HG03457 (cell line): ENCODE results near the gene NSMCE3.

ENCODE experiments used
- ATAC-seq: cut with Tn5 transposase; IDR thresholded peaks from one replicate; pipeline ENCODE4 v1.9.1; 2021; ENCODE audit warnings: moderate number of reproducible peaks; ENCODE audit not compliant: unreplicated experiment

Gene NSMCE3

DNA sequence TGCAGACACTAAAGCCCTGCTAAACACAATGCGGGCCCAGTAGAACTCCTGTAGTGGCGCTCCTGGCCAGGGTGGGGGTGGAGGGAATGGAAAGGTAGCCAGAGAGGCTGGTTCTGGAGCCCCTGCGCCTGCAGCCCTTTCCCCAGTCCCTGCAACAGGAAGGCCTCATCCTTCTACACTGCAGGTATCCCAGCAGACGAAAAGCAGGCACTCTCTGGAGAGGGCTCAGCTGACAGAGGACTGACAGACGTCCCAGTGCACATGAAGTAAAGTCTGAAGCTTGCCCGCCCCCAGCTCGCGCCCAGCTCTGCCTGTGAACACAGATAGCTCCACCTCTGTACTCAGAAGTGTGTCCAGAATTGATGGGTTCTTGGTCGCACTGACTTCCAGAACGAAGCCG lies 46.0 kb downstream of the NSMCE3 start:
- ATAC-seq = no peak

DNA sequence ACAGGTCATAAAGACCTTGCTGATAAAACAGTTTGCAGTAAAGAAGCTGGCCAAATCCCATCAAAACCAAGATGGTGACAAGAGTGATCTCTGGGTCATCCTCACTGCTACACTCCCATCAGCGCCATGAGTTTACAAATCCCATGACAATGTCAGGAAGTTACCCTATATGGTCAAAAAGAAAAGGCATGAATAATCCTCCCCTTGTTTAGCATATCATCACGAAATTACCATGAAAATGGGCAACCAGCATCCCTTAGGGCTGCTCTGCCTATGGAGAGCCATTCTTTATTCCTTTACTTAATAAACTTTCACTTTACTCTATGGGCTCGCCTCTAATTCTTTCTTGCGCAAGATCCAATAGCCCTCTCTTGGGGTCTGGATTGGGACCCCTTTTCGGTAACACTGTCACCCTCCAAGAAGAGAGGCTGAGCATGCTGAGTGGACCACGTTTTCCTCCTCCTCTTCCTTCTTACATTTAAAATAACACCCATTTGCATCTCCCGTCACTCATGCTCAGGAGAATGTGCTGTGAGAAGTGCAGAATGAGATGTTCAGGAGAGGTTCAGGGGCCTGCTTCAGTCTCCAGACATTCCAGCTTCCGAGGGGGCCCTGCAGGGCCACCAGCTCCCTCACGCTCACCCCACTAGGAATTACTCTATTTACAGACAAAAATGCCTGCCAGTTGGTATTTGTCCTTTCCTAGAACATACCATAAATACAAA lies 47.3 kb downstream of the NSMCE3 start:
- ATAC-seq = no peak

- ATAC-seq = no peak
These were observed 48.8 kb downstream of the NSMCE3 start for GRCh38 chr15:29220852-29221251.

DNA sequence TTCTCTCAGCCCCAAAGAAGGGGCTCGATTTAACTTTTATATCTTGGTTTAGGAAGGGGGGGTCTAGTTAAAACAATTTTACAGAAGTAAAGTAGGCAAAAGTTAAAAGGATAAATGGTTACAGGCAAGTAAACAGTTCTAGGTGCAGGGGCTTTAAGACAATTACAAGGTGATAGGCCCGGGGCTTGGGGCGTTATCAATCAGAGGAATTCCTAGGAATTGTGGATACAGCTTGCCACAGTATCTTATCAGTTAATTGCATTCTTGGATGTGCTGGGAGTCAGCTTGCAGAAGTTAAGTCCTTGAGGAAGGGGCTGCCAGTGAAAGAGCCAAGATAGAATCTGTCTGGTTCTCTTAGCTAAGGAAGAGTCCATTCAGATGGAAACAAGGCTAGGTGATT lies 52.7 kb downstream of the NSMCE3 start:
- ATAC-seq = no peak
